K562 treated with DMSO at 1 percent for 4 hours (cell line): ENCODE measurements around the gene PHKA1. TPM values are rescaled to one million over a fixed set of nuclear protein-coding genes. Genes with fewer than 3 reads are reported as not detected.

Experiments
- total RNA-seq: library from RNA; unstranded; fragments of 300-600 nt; gene quantifications from 2 replicates; pipeline ENCODE4 v1.2.3, GENCODE V29; 2022; ENCODE audit not compliant: insufficient read depth

Gene PHKA1
- total RNA-seq = 6.2 and 7.3 TPM in 2 replicates

DNA sequence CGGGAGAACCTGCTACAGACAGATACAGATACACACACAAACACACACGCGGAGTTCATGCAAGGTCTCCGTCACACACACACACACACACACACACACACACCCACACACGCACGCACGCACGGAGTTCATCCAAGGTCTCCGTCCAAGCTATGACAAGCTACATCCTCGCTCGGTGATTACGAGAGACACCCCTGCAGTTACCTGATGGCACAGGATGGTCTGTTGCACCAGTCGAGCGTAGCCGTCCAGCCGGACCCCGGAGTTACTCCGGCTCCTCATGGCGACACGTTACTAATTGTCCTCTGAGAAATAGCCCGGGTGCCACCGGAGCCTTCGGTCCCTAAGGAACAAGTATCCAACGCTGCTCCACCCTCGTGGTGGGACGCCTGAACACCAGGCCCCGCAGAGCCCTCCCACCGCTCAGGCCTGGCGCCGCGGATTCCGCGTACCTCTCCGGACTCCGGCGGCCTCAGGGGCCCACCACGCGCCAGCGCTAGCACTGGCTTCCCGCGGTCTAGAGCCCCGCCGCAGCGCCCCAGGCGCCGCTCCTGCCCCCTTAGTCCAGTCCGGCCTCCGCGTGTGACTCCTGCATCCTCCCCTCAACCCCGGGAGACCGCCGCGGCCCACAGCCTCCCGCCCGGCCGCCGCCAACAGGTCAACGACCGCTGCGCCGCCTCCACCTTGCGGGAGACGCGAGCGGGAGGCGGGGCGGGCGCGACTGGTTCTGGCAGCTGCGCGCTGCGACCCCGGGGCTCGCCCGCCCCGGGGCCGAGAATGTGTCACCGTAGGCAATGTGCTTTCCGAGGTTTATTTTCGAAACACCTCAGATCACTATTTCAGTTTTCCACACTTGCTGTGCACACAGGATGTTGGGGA is at the start of gene PHKA1:
Gene PHKA1 (minus strand): TSS at position 708 of the 879 bp plus-strand sequence. CDS start 426 bp downstream, at position 282.

DNA sequence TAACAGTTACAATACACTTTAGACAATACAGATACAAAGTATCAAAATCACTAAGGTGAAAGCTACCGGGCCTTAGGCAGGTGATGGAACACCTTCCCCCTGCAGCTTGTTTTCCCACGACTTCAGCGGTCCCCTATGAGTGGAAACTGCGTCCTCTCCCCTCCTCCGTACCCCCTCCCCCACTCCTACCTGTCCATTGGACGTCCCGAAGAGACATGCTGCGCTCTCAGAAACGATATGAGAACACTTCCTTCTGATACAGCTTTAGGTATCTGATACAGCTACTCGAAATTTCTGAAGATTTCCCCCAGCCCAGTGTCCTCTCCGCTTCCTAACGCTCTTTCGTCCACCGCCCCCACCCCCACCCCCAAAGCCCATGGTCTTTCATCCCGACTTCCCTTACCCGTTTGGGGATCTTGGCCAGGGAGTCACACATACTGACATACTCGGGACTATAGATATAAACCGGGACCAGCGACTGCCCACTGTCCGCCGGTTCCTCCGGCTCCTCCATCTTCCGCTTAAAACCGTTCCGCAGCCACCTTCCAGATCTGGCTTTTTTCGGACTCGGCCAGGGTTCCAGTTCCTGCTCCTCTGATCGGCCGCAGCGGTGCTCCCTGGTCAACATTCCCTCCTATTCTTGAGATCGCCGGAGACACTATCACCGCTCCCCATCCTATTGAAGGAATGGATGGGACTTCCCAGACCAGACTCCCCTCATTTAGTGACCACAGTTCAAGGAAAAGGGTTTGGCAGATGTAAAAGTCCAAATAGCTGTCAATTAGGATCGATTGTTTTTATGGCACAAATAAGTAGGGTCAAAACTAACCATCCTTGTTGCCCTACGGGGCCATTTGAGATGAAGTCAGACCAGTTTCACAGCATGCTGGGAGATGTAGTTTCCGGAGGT is 141.6 kb downstream of the PHKA1 start, which contains the start of gene HDAC8:
Gene HDAC8 (minus strand): TSS at position 596 of the 910 bp plus-strand sequence. CDS start 82 bp downstream, at position 514.

Other genes starting within 250 kb of the PHKA1 start
- 6.1 and 13.2 TPM in 2 replicates for gene HDAC8, start 141.5 kb downstream of the PHKA1 start, total RNA-seq
- gene DMRTC1B, start 62.6 kb upstream of the PHKA1 start, total RNA-seq = not detected in 2 replicates
- gene FAM236B, start 68.4 kb upstream of the PHKA1 start, total RNA-seq = not detected in 2 replicates
- gene FAM236D, start 93.9 kb upstream of the PHKA1 start, total RNA-seq = not detected in 2 replicates
- gene FAM236C, start 198.3 kb upstream of the PHKA1 start, total RNA-seq = not detected in 2 replicates
- gene FAM236A, start 223.9 kb upstream of the PHKA1 start, total RNA-seq = not detected in 2 replicates
- not detected in 2 replicates for gene DMRTC1, start 229.5 kb upstream of the PHKA1 start, total RNA-seq